DMS153 treated with DMSO at 0.1 percent for 48 hours (cell line): ENCODE results near the gene ADAT2.
"Not testable (repeated sequence)": the region's sequence is repeated elsewhere in the genome, so short reads cannot be mapped to it uniquely, and the experiment has no call there.

Experiments used
- DNase-seq: peaks from one replicate; lab custom pipeline; 2025; ENCODE audit not compliant: unreplicated experiment; lab: John Stamatoyannopoulos, UW

ADAT2 gene

DNA sequence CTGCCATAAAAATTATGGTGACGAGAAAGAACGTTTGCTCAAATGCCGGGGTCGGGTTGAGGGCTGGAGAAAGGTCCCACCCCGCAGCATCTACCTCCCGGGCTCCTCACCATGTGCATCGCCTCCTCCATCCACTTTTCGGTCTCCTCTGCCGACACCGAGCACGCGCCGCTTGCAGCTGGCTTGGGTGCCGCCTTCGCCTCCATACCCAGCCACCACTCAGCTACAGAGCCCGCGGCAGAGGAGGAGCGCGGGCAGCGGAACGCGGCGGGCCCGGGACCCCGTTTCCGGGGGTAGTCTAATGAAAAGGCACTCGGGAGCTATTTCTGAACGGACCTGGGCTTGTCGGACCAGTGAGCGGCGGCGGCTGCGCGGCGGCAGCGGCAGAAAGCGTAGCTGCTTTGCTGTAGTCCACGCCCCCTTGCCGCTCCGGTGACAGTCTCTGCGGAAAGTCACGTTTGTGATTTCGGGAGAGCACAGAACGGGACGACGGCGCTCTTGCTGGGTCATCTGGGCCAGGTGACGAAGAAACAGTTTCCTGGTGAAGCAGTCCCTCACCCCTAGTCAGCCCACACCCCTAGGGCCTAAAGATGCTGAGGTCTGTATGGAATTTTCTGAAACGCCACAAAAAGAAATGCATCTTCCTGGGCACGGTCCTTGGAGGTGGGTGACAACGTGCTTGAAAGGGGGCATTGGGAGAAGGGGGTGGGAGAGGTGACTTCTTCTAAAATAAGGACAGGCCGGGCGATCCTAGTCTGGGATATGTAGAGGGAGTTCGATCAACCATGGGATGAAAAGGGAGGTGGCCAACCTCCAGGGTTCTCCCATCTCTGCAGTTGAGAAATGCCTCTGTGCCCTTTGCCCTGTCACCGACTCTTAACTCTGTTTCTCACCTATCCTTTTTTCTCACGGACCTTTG is at the start of gene ADAT2, which contains the start of gene PEX3:
Gene ADAT2 (minus strand): TSS at position 243 of the 919 bp plus-strand sequence. CDS start 37 bp downstream, at position 206.
Gene PEX3 (plus strand): TSS at position 353 of the 919 bp plus-strand sequence. CDS start 238 bp downstream, at position 591.
- peak; percentile 77 for DNase-seq

DNA sequence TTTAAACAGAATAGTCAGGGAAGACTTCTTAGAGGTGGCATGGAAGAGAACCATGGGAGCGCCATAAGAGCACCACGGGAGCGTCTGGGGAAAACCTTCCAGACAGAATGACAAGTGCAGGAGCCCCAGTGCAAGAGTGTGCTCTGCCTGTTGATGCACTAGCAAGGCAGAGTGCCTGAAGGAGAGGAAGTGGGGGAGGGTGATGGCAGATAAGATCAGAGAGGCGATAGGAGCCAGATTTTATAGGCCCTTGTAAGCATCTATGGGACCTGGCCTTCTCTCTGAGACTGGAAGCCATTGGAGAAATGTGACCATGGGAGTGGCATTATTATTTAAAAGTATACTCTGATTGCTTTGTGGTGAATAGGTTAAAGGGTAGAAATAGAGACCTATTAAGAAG is 47.9 kb upstream of the ADAT2 start:
- no peak for DNase-seq

DNA sequence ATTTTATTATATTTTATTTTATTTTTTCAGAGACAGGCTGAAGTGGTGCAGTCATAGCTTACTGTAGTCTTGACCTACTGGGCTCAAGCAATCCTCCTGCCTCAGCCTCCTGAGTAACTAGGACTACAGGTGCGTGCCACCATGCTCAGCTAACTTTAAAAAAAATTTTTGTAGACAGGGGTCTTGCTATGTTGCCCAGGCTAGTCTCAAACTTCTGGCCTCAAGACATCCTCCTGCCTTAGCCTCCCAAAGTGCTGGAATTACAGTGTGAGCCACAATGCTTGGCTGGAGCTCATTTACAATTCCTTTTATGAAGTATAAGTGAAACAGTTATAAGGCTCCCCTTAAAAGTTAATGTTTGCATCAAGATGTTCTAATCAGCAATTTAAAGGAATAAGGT is 46.5 kb upstream of the ADAT2 start:
- no peak for DNase-seq

DNA sequence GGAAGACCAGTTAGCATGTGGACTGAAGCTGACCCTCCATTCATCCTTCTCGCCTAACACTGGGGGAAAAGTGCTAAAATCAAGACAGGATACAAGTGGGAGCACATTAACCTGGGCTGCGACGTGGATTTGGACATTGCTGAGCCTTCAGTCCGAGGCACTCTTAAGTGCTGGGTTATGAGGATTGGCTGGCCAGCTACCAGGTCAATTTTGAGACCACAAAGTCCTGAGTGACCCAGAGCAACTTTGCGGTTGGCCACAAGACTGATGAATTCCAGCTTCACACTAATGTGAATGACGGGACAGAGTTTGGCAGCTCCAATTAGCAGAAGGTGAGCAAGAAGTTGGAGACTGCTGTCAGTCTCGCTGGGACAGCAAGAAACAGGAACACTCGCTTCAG is 40.3 kb upstream of the ADAT2 start:
- DNase-seq = no peak

DNA sequence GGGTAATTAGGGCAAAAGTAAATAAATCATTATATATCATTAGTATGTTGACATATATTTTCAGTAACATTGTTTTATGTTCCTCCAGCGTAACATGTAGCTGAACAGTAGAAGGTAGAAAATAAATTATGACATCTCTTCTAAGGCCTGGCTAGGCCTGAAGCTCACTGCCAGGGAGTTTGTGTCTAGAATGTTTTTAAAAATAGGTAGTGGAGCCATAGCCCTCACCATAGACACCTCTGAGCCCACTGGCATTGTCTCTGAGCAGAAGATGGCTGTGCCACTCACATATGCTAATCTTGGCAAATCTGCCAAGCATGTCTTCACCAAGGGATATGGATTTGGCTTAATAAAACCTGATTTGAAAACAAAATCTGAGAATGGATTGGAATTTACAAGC is 39.7 kb upstream of the ADAT2 start:
- no peak for DNase-seq

DNA sequence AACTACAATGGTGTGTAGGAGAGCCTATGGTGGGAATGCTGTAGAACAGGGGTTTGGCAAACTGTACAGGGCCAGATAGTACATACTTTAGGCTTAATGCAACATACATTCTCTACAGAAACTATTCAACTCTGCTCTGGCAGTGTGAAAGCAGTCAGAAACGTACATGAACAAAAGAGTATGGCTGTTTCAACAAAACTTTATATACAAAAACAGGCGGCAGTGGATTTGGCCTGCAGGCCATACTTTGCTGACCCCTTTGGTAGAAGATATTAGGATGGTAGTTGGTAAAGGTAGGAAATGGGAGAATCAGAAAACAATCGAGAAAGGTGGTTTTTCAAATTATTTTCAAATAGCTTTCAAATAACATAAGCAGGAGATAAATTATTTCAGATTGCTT is 36.3 kb upstream of the ADAT2 start:
- no peak for DNase-seq

DNA sequence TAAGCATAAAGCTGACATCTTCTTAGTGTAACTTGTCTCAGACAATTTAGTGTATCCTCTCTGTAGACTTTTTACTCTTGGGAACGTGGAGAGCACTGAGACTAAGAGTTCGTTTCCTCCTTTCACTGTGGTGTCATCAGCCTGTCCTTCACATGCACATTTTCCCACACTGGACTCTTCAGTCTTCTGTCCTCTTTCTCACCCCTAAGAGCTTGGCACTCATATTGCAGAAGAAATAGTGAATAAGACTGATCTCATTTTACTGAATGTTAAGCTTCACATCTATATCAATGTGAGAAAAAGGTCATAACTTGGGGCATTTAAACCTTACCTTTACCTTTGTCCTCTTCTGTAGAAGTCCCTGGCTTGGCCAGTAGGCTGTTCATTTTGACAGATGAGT is 35.5 kb upstream of the ADAT2 start:
- DNase-seq = no peak

DNA sequence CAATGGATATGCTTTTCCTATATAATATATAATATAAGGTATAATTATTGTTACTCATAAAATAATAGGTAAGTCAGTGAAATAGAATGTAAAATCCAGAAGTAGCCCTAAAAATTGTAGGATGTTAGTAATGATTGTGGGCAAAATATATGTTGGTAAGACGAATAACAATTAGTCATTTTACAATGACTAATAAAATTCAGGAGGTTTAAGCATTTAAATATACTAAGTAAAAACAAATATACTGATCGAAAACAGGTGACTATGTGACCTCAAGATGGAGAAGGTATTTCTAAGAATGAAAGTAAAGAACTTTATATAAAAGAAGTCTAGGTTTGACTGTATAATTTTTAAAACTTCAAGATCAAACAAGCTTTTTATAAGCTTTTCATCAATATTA is 32.1 kb upstream of the ADAT2 start:
- no peak for DNase-seq

DNA sequence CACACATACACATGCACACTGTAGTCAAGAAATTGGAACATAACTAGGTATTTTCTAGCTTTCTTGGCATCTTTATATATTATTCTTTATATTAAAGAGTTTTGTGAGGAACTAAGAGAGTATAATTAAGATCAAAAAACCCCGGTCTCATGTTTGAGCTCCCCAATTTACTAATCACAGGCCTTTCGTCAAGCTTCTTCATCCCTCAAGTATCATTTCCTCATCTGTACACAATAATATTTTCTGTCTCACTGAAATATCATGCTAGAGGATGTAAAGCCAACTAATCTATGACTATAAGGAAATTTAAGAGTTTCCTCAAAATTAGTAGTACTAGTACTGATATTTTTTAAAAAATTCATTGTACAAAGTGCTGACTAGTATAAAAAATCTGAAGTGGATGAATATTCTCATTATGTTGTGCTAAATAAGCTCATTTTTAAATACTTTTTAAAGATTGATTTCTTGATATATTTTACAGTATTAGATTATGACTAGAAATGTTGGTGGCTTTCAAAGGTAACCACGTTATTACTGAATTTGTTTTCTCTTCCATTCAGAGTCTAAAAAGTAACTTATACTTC is 28.1 kb upstream of the ADAT2 start:
- no peak for DNase-seq

DNA sequence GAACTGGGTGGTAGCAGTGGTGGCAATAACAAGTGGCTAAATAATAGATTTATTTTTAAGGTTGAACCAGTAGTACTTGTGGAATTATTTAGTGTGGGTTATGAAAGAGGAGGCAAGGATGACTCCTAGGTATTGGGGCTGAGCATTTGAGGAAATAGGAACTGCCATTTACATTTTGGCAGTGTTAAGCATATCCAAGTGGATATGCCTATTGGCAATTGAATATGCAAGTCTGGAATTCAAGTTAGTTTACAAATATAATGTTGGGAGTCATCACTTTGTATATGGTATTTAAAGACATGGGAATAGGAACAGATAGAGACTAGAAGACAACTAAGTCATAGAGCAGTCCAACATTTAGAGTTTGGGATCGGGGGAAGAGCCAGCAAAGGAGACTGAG is 26.1 kb upstream of the ADAT2 start:
- no peak for DNase-seq

DNA sequence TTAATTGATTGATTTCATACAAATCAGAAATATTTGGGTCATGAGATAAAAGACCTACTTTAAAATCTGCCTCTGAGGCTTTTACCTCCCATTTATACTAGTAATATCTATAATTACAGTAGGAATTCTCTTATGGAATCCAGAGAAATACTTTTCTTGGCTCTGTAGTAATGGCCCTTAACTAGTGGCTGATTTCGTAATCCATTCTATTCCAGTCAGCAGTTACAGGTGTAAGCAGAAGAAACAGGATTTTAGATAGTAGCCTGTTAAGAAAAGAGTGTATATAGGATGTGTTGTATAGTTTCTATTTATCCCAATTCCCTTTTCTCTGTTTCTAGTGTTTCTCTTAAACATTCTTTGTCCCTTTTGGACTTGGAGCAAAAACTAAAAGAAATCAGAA is 21.3 kb upstream of the ADAT2 start:
- DNase-seq = no peak

DNA sequence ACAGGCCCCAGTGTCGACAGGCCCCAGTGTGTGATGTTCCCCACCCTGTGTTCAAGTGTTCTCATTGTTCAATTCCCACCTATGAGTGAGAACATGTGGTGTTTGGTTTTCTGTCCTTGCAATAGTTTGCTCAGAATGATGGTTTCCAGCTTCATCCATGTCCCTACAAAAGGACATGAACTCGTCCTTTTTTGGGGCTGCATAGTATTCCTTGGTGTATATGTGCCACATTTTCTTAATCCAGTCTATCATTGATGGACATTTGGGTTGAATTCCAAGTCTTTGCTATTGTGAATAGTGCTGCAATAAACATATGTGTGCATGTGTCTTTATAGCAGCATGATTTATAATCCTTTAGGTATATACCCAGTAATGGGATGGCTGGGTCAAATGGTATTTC is 18.3 kb upstream of the ADAT2 start:
- DNase-seq = not testable (repeated sequence)

DNA sequence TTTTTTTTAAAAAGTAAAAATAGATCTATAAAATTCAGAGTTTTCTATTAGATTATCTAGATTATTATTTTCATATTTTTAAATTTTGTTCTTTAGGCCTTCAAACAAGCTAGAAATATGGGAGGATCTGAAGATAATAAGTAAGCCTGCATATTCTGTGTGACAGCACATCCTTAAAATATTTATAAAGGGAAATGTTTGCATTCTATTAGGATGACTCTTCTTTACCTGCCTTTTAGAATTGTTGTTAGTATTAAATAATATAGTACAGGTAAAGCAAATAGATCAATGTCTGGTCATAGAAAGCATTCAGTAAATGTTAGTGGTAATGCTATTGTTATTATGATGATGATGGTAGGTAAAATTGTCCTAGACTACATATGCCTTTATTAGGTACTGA is 17.5 kb upstream of the ADAT2 start:
- DNase-seq = no peak

DNA sequence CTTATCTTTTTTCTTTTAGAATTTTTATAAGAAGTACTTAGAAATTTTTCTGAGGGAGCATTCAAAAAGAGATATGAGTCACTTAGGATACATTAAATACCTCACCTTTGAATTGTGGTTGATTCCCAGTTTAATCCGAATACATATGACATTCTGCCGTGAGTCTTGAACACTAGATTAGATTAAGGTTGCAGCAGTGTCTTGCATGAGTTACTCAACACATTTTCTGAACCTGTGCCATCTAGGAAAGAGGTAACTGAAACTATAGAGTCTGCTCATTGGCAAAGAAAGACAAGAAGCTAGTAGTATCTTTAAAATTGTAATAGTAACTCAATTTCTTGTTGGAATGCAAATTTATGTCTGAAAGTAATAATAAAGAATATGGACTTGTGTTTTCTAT is 15.1 kb upstream of the ADAT2 start:
- DNase-seq = no peak

DNA sequence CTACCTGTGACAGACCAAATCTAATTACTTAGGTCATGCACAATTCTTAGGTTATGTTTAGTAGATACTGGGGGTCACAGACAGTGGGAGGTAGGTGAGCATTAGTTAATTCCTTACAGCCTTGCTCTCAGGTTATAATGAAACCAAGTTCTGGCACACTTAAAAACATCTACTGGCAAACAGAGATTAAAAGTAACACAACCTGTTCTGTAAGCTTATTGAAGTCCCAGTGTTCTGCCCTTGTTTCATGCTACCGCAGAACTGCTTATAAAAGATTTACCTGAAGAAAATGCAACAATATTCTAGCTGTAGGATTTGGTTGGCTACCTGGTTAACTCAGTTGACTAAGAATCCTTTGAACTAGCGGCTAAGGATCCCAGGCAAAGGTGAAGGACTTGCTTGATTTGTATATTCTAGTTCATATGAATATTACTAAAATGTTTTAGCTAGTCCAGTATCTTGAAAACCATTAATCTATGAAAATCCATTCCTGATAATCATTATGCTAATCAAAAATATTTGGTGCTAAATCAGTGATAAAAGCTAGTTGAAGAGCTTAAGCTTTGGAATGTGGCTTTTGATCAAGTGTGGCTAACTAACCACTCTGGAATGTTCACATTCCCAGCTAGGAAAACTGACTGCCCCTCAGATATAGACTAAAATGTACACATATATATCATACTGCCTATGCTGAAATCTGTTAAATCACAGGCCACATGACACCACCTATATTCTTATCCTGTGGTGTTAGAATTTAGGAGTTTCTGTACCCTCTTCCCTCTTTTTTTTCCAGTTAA is 7.3 kb upstream of the ADAT2 start:
- no peak for DNase-seq

DNA sequence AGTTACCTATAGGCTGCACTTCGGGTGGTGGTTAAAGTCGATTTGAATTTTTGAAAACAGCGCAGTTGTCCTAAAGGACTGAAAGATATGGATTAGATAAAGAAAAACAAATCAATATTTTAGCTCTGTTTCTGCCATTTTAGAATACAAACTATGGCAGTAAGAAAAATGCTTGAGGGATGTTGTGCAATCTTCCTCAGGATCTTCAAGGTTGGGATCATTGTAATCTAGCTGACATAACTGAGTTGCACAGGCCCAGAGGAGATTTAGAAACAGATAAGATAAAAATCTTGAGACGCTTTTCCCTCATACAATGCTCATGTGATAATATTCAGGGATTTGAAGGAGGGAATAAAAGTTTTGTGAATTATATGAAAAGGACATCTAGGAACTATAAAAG is 1.0 kb upstream of the ADAT2 start:
- no peak for DNase-seq

DNA sequence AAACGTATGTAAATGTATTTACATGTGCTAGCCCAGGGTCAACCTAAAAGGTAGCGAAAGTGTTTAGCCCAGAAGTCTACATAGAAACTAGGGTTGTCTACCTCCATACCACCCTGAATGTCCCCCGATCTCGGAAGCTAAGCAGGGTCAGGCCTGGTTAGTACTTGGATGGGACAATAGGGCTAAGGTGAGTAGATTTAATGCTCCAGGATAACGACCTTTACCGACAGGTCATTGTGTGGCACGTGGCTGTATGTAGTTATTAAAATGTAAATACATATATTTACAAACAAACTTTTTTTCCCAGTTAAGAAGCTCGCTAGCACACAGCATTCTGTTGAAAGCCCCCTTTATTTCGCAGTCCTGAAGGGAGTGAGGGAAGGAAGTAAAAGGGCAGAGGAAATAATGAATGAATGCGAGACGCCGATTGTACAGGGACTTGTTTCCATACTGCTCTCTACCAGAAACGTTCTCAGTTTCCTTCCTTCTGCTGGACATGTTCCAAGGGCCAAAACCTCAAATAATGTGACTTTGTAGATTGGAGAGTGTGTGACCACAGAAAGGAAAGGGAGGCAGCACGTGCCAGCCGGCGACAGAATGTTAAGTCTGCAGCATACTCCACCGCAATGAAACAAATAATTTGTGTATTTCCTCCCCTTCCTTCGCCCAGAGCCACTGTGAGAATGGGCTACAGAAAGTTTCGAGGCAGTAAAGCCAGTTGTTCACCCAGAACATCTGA is 612 bp downstream of the ADAT2 start:
- no peak for DNase-seq

DNA sequence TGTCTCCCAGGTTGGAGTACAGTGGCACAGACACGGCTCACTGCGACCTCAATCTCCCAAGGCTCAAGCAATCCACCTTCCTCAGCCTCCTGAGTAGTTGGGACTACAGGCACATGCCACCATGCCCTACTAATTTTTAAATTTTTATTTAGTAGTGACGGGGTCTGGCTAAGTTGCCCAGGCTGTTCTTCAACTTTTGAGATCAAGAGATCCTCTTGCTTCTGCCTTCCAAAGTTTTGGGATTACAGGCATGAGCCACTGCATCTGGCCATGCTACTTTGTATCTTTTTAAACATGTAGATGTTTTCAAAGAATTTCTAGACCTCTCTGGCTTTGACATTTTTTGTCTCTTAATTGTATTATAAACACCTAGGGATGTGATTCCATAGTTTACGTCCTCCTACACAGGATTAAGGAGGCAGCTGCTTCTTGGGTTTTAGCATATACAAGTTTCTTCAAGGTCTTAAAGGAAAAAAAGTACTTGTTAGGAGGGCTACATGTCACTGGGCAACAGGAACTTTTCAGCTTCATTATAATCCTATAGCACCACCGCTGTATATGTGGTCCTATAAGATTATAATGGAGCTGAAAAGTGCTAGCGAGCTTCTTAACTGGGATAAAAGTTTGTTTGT is 1.3 kb downstream of the ADAT2 start:
- DNase-seq = no peak

DNA sequence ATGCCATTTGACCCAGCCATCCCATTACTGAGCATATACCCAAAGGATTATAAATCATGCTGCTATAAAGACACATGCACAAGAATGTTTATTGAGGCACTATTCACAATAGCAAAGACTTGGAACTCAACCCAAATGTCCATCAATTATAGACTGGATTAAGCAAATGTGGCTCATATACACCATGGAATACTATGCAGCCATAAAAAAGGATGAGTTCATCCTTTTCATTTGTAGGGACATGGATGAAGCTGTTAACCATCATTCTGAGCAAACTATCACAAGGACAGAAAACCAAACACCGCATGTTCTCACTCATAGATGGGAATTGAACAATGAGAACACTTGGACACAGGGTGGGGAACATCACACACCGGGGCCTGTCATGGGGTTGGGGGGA is 2.6 kb downstream of the ADAT2 start:
- DNase-seq = not testable (repeated sequence)

DNA sequence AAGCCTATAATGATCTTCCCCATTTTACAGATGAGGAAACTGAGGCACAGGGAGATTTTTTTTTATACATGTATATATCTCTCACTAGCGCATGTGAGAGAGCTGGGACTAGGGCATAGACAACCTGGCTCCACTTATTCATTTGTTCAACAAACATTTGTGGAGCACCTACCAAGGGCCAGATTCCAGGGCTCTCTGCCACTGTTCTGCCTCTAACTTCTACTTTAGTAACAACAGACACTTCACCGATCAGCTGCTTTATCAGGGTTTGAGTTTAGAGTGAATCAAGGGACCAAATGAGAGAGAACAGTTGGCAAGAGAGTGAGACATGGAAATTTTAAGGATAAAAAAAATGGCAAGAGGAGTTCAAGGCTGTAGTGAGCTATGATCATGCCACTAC is 7.4 kb downstream of the ADAT2 start:
- no peak for DNase-seq
